Measurements from ENCODE around the gene ATXN2L. TPM values are rescaled to one million over a fixed set of nuclear protein-coding genes. Genes with fewer than 3 reads are reported as not detected.

The ATXN2L gene
- total RNA-seq, 1 experiment from 2014 or later = 264 TPM

DNA sequence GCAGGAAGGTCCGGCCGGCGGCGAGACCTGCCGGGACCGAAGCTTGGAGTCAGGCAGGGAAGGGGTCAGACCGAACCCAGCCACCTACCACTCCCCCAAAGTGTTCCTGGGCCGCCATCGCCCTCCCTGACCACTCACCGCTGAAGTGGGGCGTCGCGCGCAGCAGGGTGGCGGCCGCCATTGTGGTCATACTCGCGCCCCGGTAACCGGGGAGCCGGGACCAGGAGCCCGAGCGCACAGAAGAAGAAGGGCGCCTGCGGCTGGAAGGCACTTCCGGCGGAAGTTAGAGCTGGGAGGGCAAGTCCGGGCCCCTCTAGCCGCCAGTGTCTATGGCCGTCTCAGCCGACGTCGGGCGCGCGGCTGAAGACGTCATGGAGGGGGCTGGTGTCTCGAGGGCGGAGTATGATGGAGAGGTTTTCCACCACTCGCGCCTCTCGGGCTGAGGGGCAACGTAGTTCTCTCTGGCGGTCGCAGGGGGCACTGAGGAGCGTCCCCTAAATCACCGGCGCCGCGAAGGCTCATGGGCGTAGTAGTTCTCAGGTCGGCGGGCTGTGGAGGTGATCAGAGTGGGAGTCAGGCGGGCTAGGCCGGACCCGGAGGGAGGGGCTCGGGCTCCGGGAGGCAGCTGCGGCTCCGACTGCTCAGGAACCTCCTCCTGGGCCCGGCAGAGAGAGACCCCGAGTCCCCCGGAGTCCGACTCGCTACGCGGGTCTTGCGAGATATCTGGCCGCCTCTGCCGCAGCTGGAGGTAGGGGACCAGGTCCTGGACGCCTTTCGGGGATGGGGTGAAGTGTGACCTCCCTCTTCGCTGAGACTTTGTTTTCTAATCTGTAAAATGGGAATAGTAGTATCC lies 23.5 kb downstream of the ATXN2L start, which contains the start of gene TUFM (continued):
- TF ChIP-seq REST (IDR thresholded peaks at IDR 0.05; ENCODE audit: low read depth) = no peak

DNA sequence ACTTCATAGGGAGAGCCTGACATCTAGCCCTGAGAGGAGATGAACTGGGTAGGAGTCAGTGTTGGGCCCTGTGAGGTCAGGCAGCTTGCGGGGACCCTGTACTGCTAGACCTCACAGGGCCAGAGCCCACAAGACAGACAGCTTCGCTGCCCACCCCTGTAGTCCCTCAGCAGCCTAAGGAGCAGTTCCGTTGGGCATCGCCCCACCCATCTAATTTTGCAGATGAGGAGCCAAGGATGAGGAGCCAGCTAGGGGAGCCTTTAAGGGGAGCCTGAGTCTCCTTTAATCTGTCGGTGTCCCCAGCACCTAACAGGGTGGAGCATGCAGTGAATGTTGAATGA lies 24.1 kb downstream of the ATXN2L start:
- Histone ChIP-seq H3K27ac (ENCODE audit: low read depth, low read length) (peak overlapping the region; percentile 73), H3K4me2 (ENCODE audit: low read length) (peak overlapping the region; percentile 84), H3K36me3 (ENCODE audit: control insufficient read depth in 1 of 2, insufficient read depth in 2 of 2, low read length in 2 of 2) (peaks cover 22 to 32% of the 10 kb centered on the region in 2 experiments; a peak in 3 of 4 replicates), H3K4me3 (replicated peaks in 1 of 2; ENCODE audit: low read depth in 1 of 2, low read length in 2 of 2) (peak overlapping the region; percentile 97 to 100), H4K20me1 (ENCODE audit: insufficient read depth) (peaks cover 6% of the 10 kb centered on the region; the same call in 1 of the 2 replicates), H3K9me3 (ENCODE audit: control insufficient read depth in 1 of 2, insufficient read depth in 1 of 2, low read depth in 1 of 2, low read length in 2 of 2) (no peaks in the 10 kb centered on the region), H3K79me2 (ENCODE audit: insufficient read depth, low read length) (peaks cover 38% of the 10 kb centered on the region), H2AFZ (ENCODE audit: low read depth, low read length, poor library complexity, severe bottlenecking) (no peak overlapping the region), H3K9ac (ENCODE audit: low read length) (peak overlapping the region; percentile 100), H3K4me1 (ENCODE audit: control insufficient read depth in 1 of 2, insufficient read depth in 2 of 2, low read length in 2 of 2) (peaks cover 8 to 19% of the 10 kb centered on the region in 2 experiments; a peak in 3 of 4 replicates), H3K27me3 (ENCODE audit: insufficient read depth, low read length) (no peaks in the 10 kb centered on the region), H3K9me2 (ENCODE audit: insufficient read depth) (no peaks in the 10 kb centered on the region)
- DNase-seq (ENCODE audit: low read depth, low spot score) = no peak
- intact Hi-C loops (cut with micrococcal nuclease) = no loop called here
- TF ChIP-seq MAX (IDR thresholded peaks at IDR 0.05) (no peak), CBX3 (IDR thresholded peaks at IDR 0.05; ENCODE audit: low read depth) (0 out of 2 replicates have a peak, but pooled peaks have one; percentile 11)
- TSS peak; percentile 61 for BruUV-seq (replicated peaks)
- ChIA-PET RAD21 (ENCODE audit: low non-redundant PET in 1 of 2, low total read pairs in 2 of 2, uncharacterized antibody in 2 of 2, unreplicated experiment in 2 of 2) (interaction anchor here in 1 of 2 experiments (0.5 kb wide), 1 partner anchor 78 kb away, joined by 3 read pairs; the partner anchor contains the start of gene RABEP2), POLR2A (interaction anchor here (0.6 to 2.2 kb wide), 2 partner anchors 16 to 78 kb away, joined by 3 to 20 read pairs; partner anchors contain the start of genes RABEP2 and SH2B1), CTCF (interaction anchor here (0.6 to 1.8 kb wide), 5 partner anchors 12 to 127 kb away, joined by 3 to 7 read pairs (median 5); partner anchors contain the start of genes SH2B1 and SPNS1)
- peak; percentile 10 for ATAC-seq
